ENCODE data around the gene PMM1.

GRCh38 chr22:41528938-41529561, 60.6 kb downstream of the PMM1 start:
- no peak for TF ChIP-seq EZH2 (IDR thresholded peaks at IDR 0.05; ENCODE audit: borderline replicate concordance, low read depth, low read length, poor library complexity, severe bottlenecking)
- TF ChIP-seq CTCF (conservative IDR thresholded peaks at IDR 0.05; ENCODE audit: low read depth, low read length): no peak
